ENCODE results near the gene MYBPHL.

Gene MYBPHL

GRCh38 chr1:109263234-109263596 is 43.6 kb downstream of the MYBPHL start:
- DNase-seq: no peak

GRCh38 chr1:109262231-109263055 is 44.4 kb downstream of the MYBPHL start:
- DNase-seq: no peak

GRCh38 chr1:109261578-109261977 is 45.2 kb downstream of the MYBPHL start:
- no peak for DNase-seq

DNA sequence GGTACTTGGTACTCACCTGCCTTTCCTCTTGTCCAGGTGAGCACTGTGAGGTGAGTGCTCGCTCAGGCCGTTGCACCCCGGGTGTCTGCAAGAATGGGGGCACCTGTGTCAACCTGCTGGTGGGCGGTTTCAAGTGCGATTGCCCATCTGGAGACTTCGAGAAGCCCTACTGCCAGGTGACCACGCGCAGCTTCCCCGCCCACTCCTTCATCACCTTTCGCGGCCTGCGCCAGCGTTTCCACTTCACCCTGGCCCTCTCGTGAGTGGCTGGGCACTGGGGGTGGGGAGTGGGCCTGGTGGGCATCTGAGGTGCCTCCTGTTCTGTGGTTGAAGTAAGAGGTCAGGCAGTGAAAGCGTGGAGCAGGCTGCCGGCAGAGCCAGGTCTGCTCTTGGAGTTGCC is 45.8 kb downstream of the MYBPHL start:
- no peak for DNase-seq

- no peak for DNase-seq
Measured at GRCh38 chr1:109259674-109260557, 46.9 kb downstream of the MYBPHL start.

DNA sequence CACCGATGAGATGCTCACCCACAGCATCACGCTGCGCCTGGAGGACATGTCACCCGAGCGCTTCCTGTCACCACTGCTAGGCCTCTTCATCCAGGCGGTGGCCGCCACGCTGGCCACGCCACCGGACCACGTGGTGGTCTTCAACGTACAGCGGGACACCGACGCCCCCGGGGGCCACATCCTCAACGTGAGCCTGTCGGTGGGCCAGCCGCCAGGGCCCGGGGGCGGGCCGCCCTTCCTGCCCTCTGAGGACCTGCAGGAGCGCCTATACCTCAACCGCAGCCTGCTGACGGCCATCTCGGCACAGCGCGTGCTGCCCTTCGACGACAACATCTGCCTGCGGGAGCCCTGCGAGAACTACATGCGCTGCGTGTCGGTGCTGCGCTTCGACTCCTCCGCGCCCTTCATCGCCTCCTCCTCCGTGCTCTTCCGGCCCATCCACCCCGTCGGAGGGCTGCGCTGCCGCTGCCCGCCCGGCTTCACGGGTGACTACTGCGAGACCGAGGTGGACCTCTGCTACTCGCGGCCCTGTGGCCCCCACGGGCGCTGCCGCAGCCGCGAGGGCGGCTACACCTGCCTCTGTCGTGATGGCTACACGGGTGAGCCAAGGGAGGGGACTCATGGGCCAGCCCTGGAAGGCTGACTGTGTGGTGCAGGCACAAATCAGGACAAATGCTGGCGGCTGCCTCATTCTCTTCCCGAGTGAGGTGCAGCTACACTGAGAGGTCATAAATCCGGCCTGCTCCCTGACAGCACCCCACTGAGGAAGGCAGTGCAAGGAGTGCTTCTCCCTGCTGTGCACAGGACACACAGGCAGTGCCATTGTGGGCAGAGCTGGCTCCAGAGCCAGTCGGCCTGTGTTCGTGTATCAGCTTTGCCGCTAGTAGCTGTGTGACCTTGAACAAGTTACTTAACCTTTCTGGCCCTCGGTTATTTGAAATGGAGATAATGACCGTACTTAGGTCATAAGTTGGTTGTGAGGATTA is 48.0 kb downstream of the MYBPHL start:
- DNase-seq: no peak

GRCh38 chr1:109257682-109258421 is 49.0 kb downstream of the MYBPHL start:
- DNase-seq: no peak

DNA sequence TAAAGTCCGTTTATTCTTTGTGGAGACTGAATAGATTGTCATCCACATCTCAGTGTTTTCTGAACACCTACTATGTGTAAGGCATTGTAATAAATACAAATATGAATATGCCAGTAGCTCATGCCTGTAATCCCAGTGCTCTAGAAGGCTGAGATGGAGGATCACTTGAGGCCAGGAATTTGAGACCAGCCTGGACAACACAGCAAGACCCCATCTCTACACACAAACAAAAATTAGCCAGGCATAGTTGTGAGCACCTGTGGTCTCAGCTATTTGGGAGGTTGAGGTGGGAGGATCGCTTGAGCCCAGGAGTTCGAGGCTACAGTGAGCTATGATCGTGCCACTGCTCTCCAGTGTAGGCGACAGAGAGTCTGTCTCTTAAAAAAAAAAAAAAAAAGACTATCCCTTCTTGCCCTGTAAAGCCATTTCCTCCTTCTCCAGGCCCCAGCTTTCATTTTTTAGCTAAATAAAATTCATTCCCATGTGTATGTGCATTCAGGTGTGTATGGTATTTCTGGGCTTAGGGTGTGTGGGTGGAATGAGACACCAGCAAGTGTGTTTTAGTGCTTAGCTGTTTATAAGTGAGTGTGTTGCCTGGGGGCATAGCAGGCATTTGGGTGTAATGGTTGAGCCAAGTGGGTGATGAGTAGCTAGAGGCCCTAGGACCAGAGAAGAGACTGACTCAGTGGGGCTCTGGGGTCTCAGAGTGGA is 49.7 kb downstream of the MYBPHL start:
- DNase-seq: no peak

DNA sequence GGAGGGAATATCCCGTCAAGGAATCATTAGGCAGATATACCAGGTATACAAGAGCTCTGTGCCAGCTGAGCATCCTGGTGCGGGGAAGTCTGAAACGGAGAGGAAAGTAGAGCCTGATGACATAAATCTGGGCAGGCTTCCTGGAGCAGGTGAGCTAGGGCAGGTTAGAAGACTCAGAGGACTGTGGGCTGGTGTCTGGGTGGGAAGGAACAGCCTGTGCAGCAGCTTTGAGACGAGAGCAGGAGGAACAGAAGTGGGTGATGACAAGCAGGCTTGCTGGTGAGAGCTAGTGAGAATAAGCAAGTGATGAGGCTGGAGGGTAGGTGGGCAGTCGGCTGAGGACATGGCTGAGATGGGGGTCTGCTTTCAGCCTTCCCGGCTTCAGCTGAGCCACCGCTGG is 50.7 kb downstream of the MYBPHL start:
- no peak for DNase-seq

DNA sequence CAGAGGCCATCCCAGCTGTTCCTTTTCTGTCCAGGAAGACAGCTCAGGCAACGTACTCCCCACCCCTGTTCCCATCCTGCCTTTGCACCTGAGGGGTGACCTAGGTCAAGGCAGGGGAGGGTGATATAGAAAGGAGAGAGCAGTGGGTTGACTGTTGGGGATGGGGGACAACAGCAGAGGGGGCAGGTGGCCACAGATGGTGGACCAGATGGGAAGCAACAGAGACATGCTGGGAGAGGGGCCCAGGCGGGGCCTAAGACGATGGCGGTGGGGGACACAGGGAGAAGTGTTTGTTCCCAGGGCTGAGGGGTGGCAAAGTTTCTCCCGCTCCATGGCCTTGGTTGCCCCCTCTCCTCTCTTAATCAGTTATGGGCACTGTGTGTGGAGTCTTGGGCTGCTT is 51.1 kb downstream of the MYBPHL start:
- no peak for DNase-seq

GRCh38 chr1:109255097-109255651 is 51.6 kb downstream of the MYBPHL start:
- DNase-seq: no peak

GRCh38 chr1:109254621-109255096 is 52.2 kb downstream of the MYBPHL start:
- DNase-seq: no peak

- no peak for DNase-seq
Measured at GRCh38 chr1:109253803-109254620, 52.8 kb downstream of the MYBPHL start.

GRCh38 chr1:109252893-109253802 is 53.7 kb downstream of the MYBPHL start:
- DNase-seq: no peak

- no peak for DNase-seq
Measured at GRCh38 chr1:109252167-109252892, 54.5 kb downstream of the MYBPHL start.

DNA sequence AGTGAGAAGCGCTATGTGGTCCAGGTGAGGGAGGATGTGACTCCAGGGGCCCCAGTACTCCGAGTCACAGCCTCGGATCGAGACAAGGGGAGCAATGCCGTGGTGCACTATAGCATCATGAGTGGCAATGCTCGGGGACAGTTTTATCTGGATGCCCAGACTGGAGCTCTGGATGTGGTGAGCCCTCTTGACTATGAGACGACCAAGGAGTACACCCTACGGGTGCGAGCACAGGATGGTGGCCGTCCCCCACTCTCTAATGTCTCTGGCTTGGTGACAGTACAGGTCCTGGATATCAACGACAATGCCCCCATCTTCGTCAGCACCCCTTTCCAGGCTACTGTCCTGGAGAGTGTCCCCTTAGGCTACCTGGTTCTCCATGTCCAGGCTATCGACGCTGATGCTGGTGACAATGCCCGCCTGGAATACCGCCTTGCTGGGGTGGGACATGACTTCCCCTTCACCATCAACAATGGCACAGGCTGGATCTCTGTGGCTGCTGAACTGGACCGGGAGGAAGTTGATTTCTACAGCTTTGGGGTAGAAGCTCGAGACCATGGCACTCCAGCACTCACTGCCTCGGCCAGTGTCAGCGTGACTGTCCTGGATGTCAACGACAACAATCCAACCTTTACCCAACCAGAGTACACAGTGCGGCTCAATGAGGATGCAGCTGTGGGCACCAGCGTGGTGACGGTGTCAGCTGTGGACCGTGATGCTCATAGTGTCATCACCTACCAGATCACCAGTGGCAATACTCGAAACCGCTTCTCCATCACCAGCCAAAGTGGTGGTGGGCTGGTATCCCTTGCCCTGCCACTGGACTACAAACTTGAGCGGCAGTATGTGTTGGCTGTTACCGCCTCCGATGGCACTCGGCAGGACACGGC is 55.3 kb downstream of the MYBPHL start:
- no peak for DNase-seq

All from GF-D8 (cell line).